GM12865 (cell line): ENCODE results near the gene KCNJ6.
A peak's percentile ranks its signal among the peaks of the same experiment; 100 is the strongest.
"Not testable (repeated sequence)": the region's sequence is repeated elsewhere in the genome, so short reads cannot be mapped to it uniquely, and the experiment has no call there.

Experiments
- DNase-seq: peaks from one replicate; pipeline ENCODE4 v3.0.0; 2010; ENCODE audit warnings: low read depth
- H3K4me3 ChIP-seq: 2 replicates; pipeline ENCODE4 v1.5.1; 2011; ENCODE audit warnings: mild to moderate bottlenecking, low read depth, low read length, control low read depth
- CTCF ChIP-seq: IDR thresholded peaks from 2 replicates; pipeline ENCODE4 v1.5.1; 2011; ENCODE audit warnings: low read length, control low read depth, low read depth, inconsistent platforms; ENCODE audit not compliant: insufficient read depth; ENCODE audit errors: missing control alignments

Gene KCNJ6

GRCh38 chr21:37769656-37770055 lies 146.6 kb downstream of the KCNJ6 start:
- no peak overlapping the region for H3K4me3 ChIP-seq
- TF ChIP-seq CTCF: no peak
- DNase-seq: no peak

GRCh38 chr21:37767984-37768383 lies 148.3 kb downstream of the KCNJ6 start:
- DNase-seq: no peak
- no peak for TF ChIP-seq CTCF
- no peak overlapping the region for H3K4me3 ChIP-seq

- H3K4me3 ChIP-seq: no peak overlapping the region
- TF ChIP-seq CTCF: no peak
- DNase-seq: no peak
Measured at GRCh38 chr21:37766129-37766528, 150.1 kb downstream of the KCNJ6 start.

GRCh38 chr21:37765221-37765900 lies 150.9 kb downstream of the KCNJ6 start:
- TF ChIP-seq CTCF: no peak
- H3K4me3 ChIP-seq: no peak overlapping the region
- no peak for DNase-seq

- no peak for TF ChIP-seq CTCF
- H3K4me3 ChIP-seq: no peak overlapping the region
- DNase-seq: peak; percentile 38
Measured at GRCh38 chr21:37764691-37765090, 151.6 kb downstream of the KCNJ6 start.

- no peak for DNase-seq
- TF ChIP-seq CTCF: no peak
- no peak overlapping the region for H3K4me3 ChIP-seq
Measured at GRCh38 chr21:37763298-37763697, 153.0 kb downstream of the KCNJ6 start.

GRCh38 chr21:37762606-37763005 lies 153.7 kb downstream of the KCNJ6 start:
- H3K4me3 ChIP-seq: no peak overlapping the region
- no peak for TF ChIP-seq CTCF
- no peak for DNase-seq

- not testable (repeated sequence) for H3K4me3 ChIP-seq, DNase-seq
Measured at GRCh38 chr21:37761406-37761805, 154.9 kb downstream of the KCNJ6 start.
